HG02678 (cell line): Measurements from ENCODE around the gene KRT86.

Experiments
- ATAC-seq: cut with Tn5 transposase; IDR thresholded peaks from one replicate; pipeline ENCODE4 v1.9.1; 2021; ENCODE audit warnings: mild to moderate bottlenecking, moderate library complexity; ENCODE audit not compliant: unreplicated experiment

The KRT86 gene

GRCh38 chr12:52274521-52275120 is at the start of gene KRT86:
TSS of gene KRT86 (plus strand) at chr12:52274645. CDS start at chr12:52301917, 27,272 bp downstream.
- no peak for ATAC-seq

- no peak for ATAC-seq
These were observed 48.7 kb upstream of the KRT86 start for GRCh38 chr12:52225752-52226151.

GRCh38 chr12:52226446-52226845 is 48.0 kb upstream of the KRT86 start:
- no peak for ATAC-seq

GRCh38 chr12:52227606-52228166 is 46.8 kb upstream of the KRT86 start:
- no peak for ATAC-seq

GRCh38 chr12:52228366-52228765 is 46.1 kb upstream of the KRT86 start:
- ATAC-seq = no peak

- no peak for ATAC-seq
These were observed 45.5 kb upstream of the KRT86 start for GRCh38 chr12:52228931-52229330.

- no peak for ATAC-seq
These were observed 44.6 kb upstream of the KRT86 start for GRCh38 chr12:52229836-52230343.

- no peak for ATAC-seq
These were observed 43.8 kb upstream of the KRT86 start for GRCh38 chr12:52230364-52231281.

GRCh38 chr12:52231305-52232202 is 42.9 kb upstream of the KRT86 start:
- ATAC-seq = no peak

GRCh38 chr12:52232203-52232673 is 42.2 kb upstream of the KRT86 start:
- no peak for ATAC-seq

GRCh38 chr12:52232674-52233461 is 41.6 kb upstream of the KRT86 start, which contains the start of gene KRT7:
TSS of gene KRT7 (plus strand) at chr12:52233243. CDS start at chr12:52233297, 54 bp downstream.
- no peak for ATAC-seq

GRCh38 chr12:52233462-52234207 is 40.8 kb upstream of the KRT86 start:
- ATAC-seq = no peak

GRCh38 chr12:52234223-52234810 is 40.1 kb upstream of the KRT86 start:
- ATAC-seq = no peak

- ATAC-seq = no peak
These were observed 39.3 kb upstream of the KRT86 start for GRCh38 chr12:52235001-52235764.

GRCh38 chr12:52235822-52236361 is 38.6 kb upstream of the KRT86 start:
- no peak for ATAC-seq

GRCh38 chr12:52236386-52237050 is 37.9 kb upstream of the KRT86 start:
- no peak for ATAC-seq
